ENCODE results near the gene SNED1. TPM values are rescaled to one million over a fixed set of nuclear protein-coding genes. Genes with fewer than 3 reads are reported as not detected.

SNED1 gene
- polyA plus RNA-seq, 3 donors = 3.3 to 18.1 (median 17.8) TPM

- H3K27ac ChIP-seq (ENCODE audit: low read depth, low read length) = no peak overlapping the region
- 68 to 81% (median 76%) methylated on average over 12 of the region's 12 CpGs for WGBS, 3 donors
Measured at GRCh38 chr2:241010531-241011295, 12.3 kb downstream of the SNED1 start.

GRCh38 chr2:241011296-241011600 lies 12.8 kb downstream of the SNED1 start:
- WGBS, 3 donors = 87 to 95% (median 88%) methylated on average over 9 of the region's 9 CpGs
- H3K27ac ChIP-seq (ENCODE audit: low read depth, low read length) = no peak overlapping the region

GRCh38 chr2:241011751-241012510 lies 13.5 kb downstream of the SNED1 start:
- H3K27ac ChIP-seq (ENCODE audit: low read depth, low read length) = no peak overlapping the region
- WGBS, 3 donors = 71 to 77% (median 73%) methylated on average over 28 to 29 of the region's 29 CpGs

GRCh38 chr2:241014224-241014623 lies 15.8 kb downstream of the SNED1 start:
- no peak overlapping the region for H3K27ac ChIP-seq (ENCODE audit: low read depth, low read length)
- 88 to 95% (median 90%) methylated on average over 6 of the region's 6 CpGs for WGBS, 3 donors

- H3K27ac ChIP-seq (ENCODE audit: low read depth, low read length) = no peak overlapping the region
- 86 to 91% (median 87%) methylated on average over 10 of the region's 10 CpGs for WGBS, 3 donors
Measured at GRCh38 chr2:241014764-241015163, 16.3 kb downstream of the SNED1 start.

- 94 to 96% (median 95%) methylated on average over 13 of the region's 13 CpGs for WGBS, 3 donors
Measured at GRCh38 chr2:241015439-241015838, 17.0 kb downstream of the SNED1 start.

GRCh38 chr2:241017228-241017940 lies 19.0 kb downstream of the SNED1 start:
- 90 to 95% (median 92%) methylated on average over 13 of the region's 13 CpGs for WGBS, 3 donors
- no peak overlapping the region for H3K27ac ChIP-seq (ENCODE audit: low read depth, low read length)

More at GRCh38 chr2:241015439-241015838, 17.0 kb downstream of the SNED1 start:
- H3K27ac ChIP-seq (ENCODE audit: low read depth, low read length) = no peak overlapping the region

- H3K27ac ChIP-seq (ENCODE audit: low read depth, low read length) = no peak overlapping the region
- WGBS, 3 donors = 91 to 93% (median 92%) methylated on average over 26 of the region's 26 CpGs
Measured at GRCh38 chr2:241018051-241018891, 19.9 kb downstream of the SNED1 start.

- 95 to 98% (median 96%) methylated on average over 20 of the region's 20 CpGs for WGBS, 3 donors
- no peak overlapping the region for H3K27ac ChIP-seq (ENCODE audit: low read depth, low read length)
Measured at GRCh38 chr2:241019441-241020139, 21.2 kb downstream of the SNED1 start.

- no peak overlapping the region for H3K27ac ChIP-seq (ENCODE audit: low read depth, low read length)
- 96 to 98% (median 97%) methylated on average over 10 of the region's 10 CpGs for WGBS, 3 donors
Measured at GRCh38 chr2:241020201-241020600, 21.8 kb downstream of the SNED1 start.

- 87 to 90% (median 87%) methylated on average over 8 of the region's 8 CpGs for WGBS, 3 donors
- H3K27ac ChIP-seq (ENCODE audit: low read depth, low read length) = no peak overlapping the region
Measured at GRCh38 chr2:241020629-241021190, 22.3 kb downstream of the SNED1 start.

GRCh38 chr2:241025639-241026038 lies 27.2 kb downstream of the SNED1 start:
- no peak overlapping the region for H3K27ac ChIP-seq (ENCODE audit: low read depth, low read length)
- WGBS, 3 donors = 62 to 74% (median 63%) methylated on average over 1 of the region's 1 CpG

- WGBS, 3 donors = 91 to 93% (median 92%) methylated on average over 16 to 17 of the region's 17 CpGs
- no peak overlapping the region for H3K27ac ChIP-seq (ENCODE audit: low read depth, low read length)
Measured at GRCh38 chr2:241029599-241030332, 31.3 kb downstream of the SNED1 start.

- WGBS, 3 donors = 96 to 97% (median 97%) methylated on average over 15 of the region's 15 CpGs
- H3K27ac ChIP-seq (ENCODE audit: low read depth, low read length) = no peak overlapping the region
Measured at GRCh38 chr2:241030333-241030680, 31.9 kb downstream of the SNED1 start.

GRCh38 chr2:241030883-241031282 lies 32.5 kb downstream of the SNED1 start:
- 91 to 95% (median 94%) methylated on average over 7 of the region's 7 CpGs for WGBS, 3 donors
- H3K27ac ChIP-seq (ENCODE audit: low read depth, low read length) = no peak overlapping the region

- H3K27ac ChIP-seq (ENCODE audit: low read depth, low read length) = no peak overlapping the region
- WGBS, 3 donors = 89 to 95% (median 92%) methylated on average over 20 of the region's 20 CpGs
Measured at GRCh38 chr2:241031436-241032165, 33.2 kb downstream of the SNED1 start.

Data from adipose tissue (tissue), 3 donors.